ENCODE results near the gene FOSB.

- TF ChIP-seq, protein P1, sequence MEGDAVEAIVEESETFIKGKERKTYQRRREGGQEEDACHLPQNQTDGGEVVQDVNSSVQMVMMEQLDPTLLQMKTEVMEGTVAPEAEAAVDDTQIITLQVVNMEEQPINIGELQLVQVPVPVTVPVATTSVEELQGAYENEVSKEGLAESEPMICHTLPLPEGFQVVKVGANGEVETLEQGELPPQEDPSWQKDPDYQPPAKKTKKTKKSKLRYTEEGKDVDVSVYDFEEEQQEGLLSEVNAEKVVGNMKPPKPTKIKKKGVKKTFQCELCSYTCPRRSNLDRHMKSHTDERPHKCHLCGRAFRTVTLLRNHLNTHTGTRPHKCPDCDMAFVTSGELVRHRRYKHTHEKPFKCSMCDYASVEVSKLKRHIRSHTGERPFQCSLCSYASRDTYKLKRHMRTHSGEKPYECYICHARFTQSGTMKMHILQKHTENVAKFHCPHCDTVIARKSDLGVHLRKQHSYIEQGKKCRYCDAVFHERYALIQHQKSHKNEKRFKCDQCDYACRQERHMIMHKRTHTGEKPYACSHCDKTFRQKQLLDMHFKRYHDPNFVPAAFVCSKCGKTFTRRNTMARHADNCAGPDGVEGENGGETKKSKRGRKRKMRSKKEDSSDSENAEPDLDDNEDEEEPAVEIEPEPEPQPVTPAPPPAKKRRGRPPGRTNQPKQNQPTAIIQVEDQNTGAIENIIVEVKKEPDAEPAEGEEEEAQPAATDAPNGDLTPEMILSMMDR (IDR thresholded peaks at IDR 0.05): no peak
- TF ChIP-seq USF1 (CRISPR knock-in tag; IDR thresholded peaks at IDR 0.05) (no peak), ATF6 (CRISPR knock-in tag; IDR thresholded peaks at IDR 0.05) (no peak), NFYB (CRISPR knock-in tag; conservative IDR thresholded peaks at IDR 0.05; ENCODE audit: low read depth) (no peak)
Measured at GRCh38 chr19:45451850-45452387, 15.9 kb upstream of the FOSB start.
